ENCODE data around the gene DPEP2.
"Not testable (repeated sequence)": the region's sequence is repeated elsewhere in the genome, so short reads cannot be mapped to it uniquely, and the experiment has no call there.

The DPEP2 gene

GRCh38 chr16:67998779-67999688 is at the start of gene DPEP2:
TSS of gene DPEP2 (minus strand) at chr16:67999484. CDS start at chr16:67993212, 6,272 bp downstream.
- not testable (repeated sequence) for DNase-seq (ENCODE audit: low read depth); H3K4me3 ChIP-seq (ENCODE audit: low read depth, low read length)

DNA sequence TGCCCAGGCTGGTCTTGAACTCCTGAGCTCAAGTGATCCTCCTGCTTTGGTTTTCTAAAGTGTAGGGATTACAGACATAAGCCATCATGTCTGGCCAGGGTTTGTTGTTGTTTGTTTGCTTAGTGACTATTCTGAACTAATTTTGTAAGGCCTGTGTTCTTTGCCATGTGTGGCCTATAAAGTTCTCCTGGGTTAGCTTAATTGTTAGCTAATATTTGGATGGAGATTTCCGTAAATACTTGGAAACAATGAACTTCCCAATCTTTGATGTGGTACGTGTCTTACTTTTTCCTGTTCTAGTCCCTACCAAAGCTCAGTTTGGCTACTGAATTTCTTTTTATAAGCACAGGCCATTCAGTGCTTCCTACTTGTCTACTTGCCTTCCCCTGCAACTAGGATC is 48.7 kb upstream of the DPEP2 start:
- TF ChIP-seq, protein P1, sequence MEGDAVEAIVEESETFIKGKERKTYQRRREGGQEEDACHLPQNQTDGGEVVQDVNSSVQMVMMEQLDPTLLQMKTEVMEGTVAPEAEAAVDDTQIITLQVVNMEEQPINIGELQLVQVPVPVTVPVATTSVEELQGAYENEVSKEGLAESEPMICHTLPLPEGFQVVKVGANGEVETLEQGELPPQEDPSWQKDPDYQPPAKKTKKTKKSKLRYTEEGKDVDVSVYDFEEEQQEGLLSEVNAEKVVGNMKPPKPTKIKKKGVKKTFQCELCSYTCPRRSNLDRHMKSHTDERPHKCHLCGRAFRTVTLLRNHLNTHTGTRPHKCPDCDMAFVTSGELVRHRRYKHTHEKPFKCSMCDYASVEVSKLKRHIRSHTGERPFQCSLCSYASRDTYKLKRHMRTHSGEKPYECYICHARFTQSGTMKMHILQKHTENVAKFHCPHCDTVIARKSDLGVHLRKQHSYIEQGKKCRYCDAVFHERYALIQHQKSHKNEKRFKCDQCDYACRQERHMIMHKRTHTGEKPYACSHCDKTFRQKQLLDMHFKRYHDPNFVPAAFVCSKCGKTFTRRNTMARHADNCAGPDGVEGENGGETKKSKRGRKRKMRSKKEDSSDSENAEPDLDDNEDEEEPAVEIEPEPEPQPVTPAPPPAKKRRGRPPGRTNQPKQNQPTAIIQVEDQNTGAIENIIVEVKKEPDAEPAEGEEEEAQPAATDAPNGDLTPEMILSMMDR (IDR thresholded peaks at IDR 0.05; ENCODE audit: control insufficient read depth, extremely low read depth, insufficient read depth), result no peak
- DNase-seq (ENCODE audit: low read depth), result peak; percentile 37

DNA sequence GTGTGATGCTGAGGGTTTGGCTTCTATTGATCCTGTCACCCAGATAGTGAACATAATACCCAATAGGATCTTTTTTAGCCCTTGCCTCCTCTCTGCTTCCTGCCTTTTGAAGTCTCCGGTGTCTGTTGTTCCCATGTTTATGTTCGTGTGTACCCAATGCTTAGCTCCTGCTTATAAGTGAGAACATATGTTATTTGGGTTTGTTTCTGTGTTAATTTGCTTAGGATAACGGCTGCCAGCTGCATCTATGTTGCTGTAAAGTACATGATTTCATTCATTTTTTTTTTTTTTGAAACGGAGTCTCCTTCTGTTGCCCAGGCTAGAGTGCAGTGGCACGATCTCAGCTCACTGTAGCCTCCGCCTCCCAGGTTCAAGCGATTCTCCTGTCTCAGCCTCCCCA is 46.8 kb upstream of the DPEP2 start:
- TF ChIP-seq, protein P1 (IDR thresholded peaks at IDR 0.05; ENCODE audit: control insufficient read depth, extremely low read depth, insufficient read depth), result no peak
- DNase-seq (ENCODE audit: low read depth), result no peak
- H3K4me3 ChIP-seq (ENCODE audit: low read depth, low read length), result no peak overlapping the region

More for the DNA sequence above, 48.7 kb upstream of the DPEP2 start:
- no peak overlapping the region for H3K4me3 ChIP-seq (ENCODE audit: low read depth, low read length)

DNA sequence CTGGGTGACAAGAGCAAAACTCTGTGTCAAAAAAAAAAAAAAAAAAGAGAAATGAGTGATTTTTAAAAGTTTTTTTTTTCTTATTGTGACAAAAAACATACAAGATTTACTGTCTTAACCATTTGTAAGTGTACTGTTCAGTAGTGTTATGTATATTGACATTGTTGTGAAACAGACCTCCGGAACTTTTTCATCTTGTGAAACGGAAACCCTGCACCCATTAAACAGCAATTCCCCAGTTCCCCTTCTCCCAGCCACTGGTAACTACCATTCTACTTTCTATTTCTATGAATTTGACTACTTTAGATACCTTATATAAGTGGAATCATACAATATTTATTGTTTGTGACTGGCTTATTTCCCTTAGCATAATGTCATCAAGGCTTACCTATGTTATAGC is 42.5 kb upstream of the DPEP2 start:
- TF ChIP-seq, protein P1 (IDR thresholded peaks at IDR 0.05; ENCODE audit: control insufficient read depth, extremely low read depth, insufficient read depth), result no peak
- no peak overlapping the region for H3K4me3 ChIP-seq (ENCODE audit: low read depth, low read length)
- DNase-seq (ENCODE audit: low read depth), result no peak

- peak; percentile 19 for DNase-seq (ENCODE audit: low read depth)
- TF ChIP-seq, protein P1 (IDR thresholded peaks at IDR 0.05; ENCODE audit: control insufficient read depth, extremely low read depth, insufficient read depth), result peak; percentile 85
- no peak overlapping the region for H3K4me3 ChIP-seq (ENCODE audit: low read depth, low read length)
Observed at GRCh38 chr16:68040506-68041288, 41.4 kb upstream of the DPEP2 start.

DNA sequence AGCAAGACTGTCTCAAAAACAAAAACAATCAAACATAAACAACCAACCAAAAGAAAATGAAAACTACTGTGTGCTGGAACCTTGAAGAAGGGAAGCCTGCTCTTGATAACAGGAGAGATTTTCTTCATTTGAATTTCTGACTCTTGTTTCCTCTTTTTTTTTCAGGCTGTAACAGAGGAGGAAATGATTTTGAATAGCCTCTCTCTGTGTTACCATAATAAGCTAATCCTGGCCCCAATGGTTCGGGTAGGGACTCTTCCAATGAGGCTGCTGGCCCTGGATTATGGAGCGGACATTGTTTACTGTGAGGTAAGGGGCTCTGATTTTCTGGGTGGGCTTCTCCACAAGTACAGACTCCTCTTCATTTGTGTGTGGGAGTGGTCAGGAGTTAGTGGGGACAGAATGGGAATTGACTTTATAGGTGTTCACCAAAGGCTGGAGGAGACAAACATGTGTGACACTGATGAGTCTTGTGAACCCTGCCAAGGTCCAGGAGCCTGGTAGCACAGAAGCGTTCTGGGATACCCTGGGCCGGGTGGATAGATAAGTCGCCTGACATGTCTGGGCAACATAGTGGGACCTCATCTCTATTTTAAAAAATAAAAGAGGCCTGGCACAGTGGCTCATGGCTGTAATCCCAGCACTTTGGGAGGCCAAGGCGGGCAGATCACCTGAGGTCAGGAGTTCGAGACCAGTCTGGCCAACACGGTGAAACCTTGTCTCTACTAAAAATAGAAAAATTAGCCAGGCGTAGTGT is 38.7 kb upstream of the DPEP2 start:
- no peak for DNase-seq (ENCODE audit: low read depth)
- TF ChIP-seq, protein P1 (IDR thresholded peaks at IDR 0.05; ENCODE audit: control insufficient read depth, extremely low read depth, insufficient read depth), result no peak
- H3K4me3 ChIP-seq (ENCODE audit: low read depth, low read length), result no peak overlapping the region
